Osteoblast (primary cell): ENCODE results near the gene VPS26C. TPM values are rescaled to one million over a fixed set of nuclear protein-coding genes. Genes with fewer than 3 reads are reported as not detected.

Source experiments
- DNase-seq: peaks from one replicate; pipeline ENCODE4 v3.0.0; 2011; ENCODE audit warnings: low spot score, mixed read lengths; ENCODE audit not compliant: insufficient read length; ENCODE audit errors: missing footprints
- H2AFZ ChIP-seq: 2 replicates; pipeline ENCODE4 v1.6.0; 2011; ENCODE audit warnings: mild to moderate bottlenecking, low read length
- H3K27ac ChIP-seq: 2 replicates; pipeline ENCODE4 v1.5.1; 2011; ENCODE audit warnings: mild to moderate bottlenecking, low read depth, low read length, moderate library complexity
- H3K27me3 ChIP-seq: 2 replicates; pipeline ENCODE4 v1.6.0; 2012; ENCODE audit warnings: mild to moderate bottlenecking, control low read depth, inconsistent platforms, low read length, moderate library complexity; ENCODE audit not compliant: insufficient read depth
- H3K36me3 ChIP-seq: 2 replicates; pipeline ENCODE4 v1.5.1; 2011; ENCODE audit warnings: mild to moderate bottlenecking, low read length, control low read depth, moderate library complexity; ENCODE audit not compliant: insufficient read depth
- H3K4me1 ChIP-seq: 2 replicates; pipeline ENCODE4 v1.5.1; 2011; ENCODE audit warnings: mild to moderate bottlenecking, low read length, control low read depth, moderate library complexity; ENCODE audit not compliant: insufficient read depth
- H3K4me2 ChIP-seq: 2 replicates; pipeline ENCODE4 v1.6.0; 2011; ENCODE audit warnings: mild to moderate bottlenecking, low read length; ENCODE audit not compliant: insufficient read depth
- H3K4me3 ChIP-seq: fragments of 200-600 bp; sonication (generic); 3 replicates; pipeline ENCODE4 v1.5.1; 2012; ENCODE audit warnings: mild to moderate bottlenecking, low read length, inconsistent platforms; ENCODE audit not compliant: insufficient read depth
- H3K79me2 ChIP-seq: 2 replicates; pipeline ENCODE4 v1.6.0; 2012; ENCODE audit warnings: mild to moderate bottlenecking, low read length, control low read depth, inconsistent platforms; ENCODE audit not compliant: insufficient read depth
- H3K9me3 ChIP-seq: 2 replicates; pipeline ENCODE4 v1.5.1; 2011; ENCODE audit warnings: low read depth, low read length, control low read depth
- H4K20me1 ChIP-seq: 2 replicates; pipeline ENCODE4 v1.6.0; 2012; ENCODE audit warnings: mild to moderate bottlenecking, low read length, control low read depth; ENCODE audit not compliant: insufficient read depth
- CTCF ChIP-seq: IDR thresholded peaks from 2 replicates; pipeline ENCODE4 v1.5.1; 2011; ENCODE audit warnings: mild to moderate bottlenecking, low read depth, low read length, moderate library complexity; ENCODE audit errors: extremely low read depth
- total RNA-seq: library from RNA; depleted of rRNA; stranded (reverse); fragments of >200 nt; gene quantifications from 2 replicates; pipeline ENCODE4 v1.2.3, GENCODE V29; 2012

The VPS26C gene
- total RNA-seq, 1 donor = 91.9 TPM

- H4K20me1 ChIP-seq = peaks cover 44% of the 10 kb centered on the region
- no peak for DNase-seq
These were observed 22.0 kb downstream of the VPS26C start for GRCh38 chr21:37245151-37245550.

GRCh38 chr21:37244501-37245095 is 22.5 kb downstream of the VPS26C start:
- H4K20me1 ChIP-seq = peaks cover 47% of the 10 kb centered on the region
- no peak for DNase-seq
- TF ChIP-seq CTCF = no peak

More at GRCh38 chr21:37245151-37245550, 22.0 kb downstream of the VPS26C start:
- no peak overlapping the region for H2AFZ ChIP-seq
- no peak for TF ChIP-seq CTCF
- H3K4me2 ChIP-seq = no peak overlapping the region
- H3K27me3 ChIP-seq = no peaks in the 10 kb centered on the region
- no peaks in the 10 kb centered on the region for H3K9me3 ChIP-seq
- H3K4me1 ChIP-seq = peaks cover 3% of the 10 kb centered on the region
- no peak overlapping the region for H3K4me3 ChIP-seq
- H3K79me2 ChIP-seq = peaks cover 98% of the 10 kb centered on the region
- H3K27ac ChIP-seq = no peak overlapping the region
- peaks cover 10% of the 10 kb centered on the region for H3K36me3 ChIP-seq

GRCh38 chr21:37243961-37244360 is 23.2 kb downstream of the VPS26C start:
- Histone ChIP-seq H3K27me3 (no peaks in the 10 kb centered on the region), H3K4me3 (no peak overlapping the region), H3K36me3 (peaks cover 20% of the 10 kb centered on the region), H4K20me1 (peaks cover 42% of the 10 kb centered on the region), H2AFZ (no peak overlapping the region), H3K9me3 (no peaks in the 10 kb centered on the region), H3K27ac (no peak overlapping the region), H3K79me2 (peaks cover 93% of the 10 kb centered on the region), H3K4me1 (peaks cover under 1% of the 10 kb centered on the region), H3K4me2 (no peak overlapping the region)
- no peak for DNase-seq
- no peak for TF ChIP-seq CTCF

More at GRCh38 chr21:37244501-37245095, 22.5 kb downstream of the VPS26C start:
- Histone ChIP-seq H3K27ac (no peak overlapping the region), H3K27me3 (no peaks in the 10 kb centered on the region), H2AFZ (no peak overlapping the region), H3K4me1 (peaks cover 3% of the 10 kb centered on the region), H3K4me2 (no peak overlapping the region), H3K4me3 (no peak overlapping the region), H3K79me2 (peaks cover 96% of the 10 kb centered on the region), H3K9me3 (no peaks in the 10 kb centered on the region), H3K36me3 (peaks cover 15% of the 10 kb centered on the region)

GRCh38 chr21:37241426-37241825 is 25.7 kb downstream of the VPS26C start:
- Histone ChIP-seq H4K20me1 (peaks cover 39% of the 10 kb centered on the region), H3K4me2 (no peak overlapping the region), H3K79me2 (peaks cover 80% of the 10 kb centered on the region), H3K4me3 (no peak overlapping the region), H3K27ac (no peak overlapping the region), H3K27me3 (no peaks in the 10 kb centered on the region), H3K4me1 (no peaks in the 10 kb centered on the region), H3K9me3 (no peaks in the 10 kb centered on the region), H2AFZ (no peak overlapping the region), H3K36me3 (peaks cover 45% of the 10 kb centered on the region)
- DNase-seq = no peak
- no peak for TF ChIP-seq CTCF
